Measurements from ENCODE around the gene GRM5.

GRM5 gene

GRCh38 chr11:88619656-88620385 lies 446.0 kb downstream of the GRM5 start:
- no peak for DNase-seq (ENCODE audit: low read depth, low spot score)

- no peak for DNase-seq (ENCODE audit: low read depth, low spot score)
Measured at GRCh38 chr11:88619071-88619425, 446.7 kb downstream of the GRM5 start.

GRCh38 chr11:88618327-88619070 lies 447.3 kb downstream of the GRM5 start:
- no peak for DNase-seq (ENCODE audit: low read depth, low spot score)

GRCh38 chr11:88617226-88617625 lies 448.6 kb downstream of the GRM5 start:
- DNase-seq (ENCODE audit: low read depth, low spot score) = no peak

GRCh38 chr11:88604260-88604659 lies 461.5 kb downstream of the GRM5 start:
- peak; percentile 10 for DNase-seq (ENCODE audit: low read depth, low spot score)

GRCh38 chr11:88603091-88603867 lies 462.5 kb downstream of the GRM5 start:
- DNase-seq (ENCODE audit: low read depth, low spot score) = no peak

GRCh38 chr11:88597387-88597786 lies 468.4 kb downstream of the GRM5 start:
- no peak for DNase-seq (ENCODE audit: low read depth, low spot score)

- no peak for DNase-seq (ENCODE audit: low read depth, low spot score)
Measured at GRCh38 chr11:88596786-88597185, 469.0 kb downstream of the GRM5 start.

GRCh38 chr11:88594274-88594950 lies 471.4 kb downstream of the GRM5 start:
- DNase-seq (ENCODE audit: low read depth, low spot score) = no peak

GRCh38 chr11:88590361-88590760 lies 475.4 kb downstream of the GRM5 start:
- no peak for DNase-seq (ENCODE audit: low read depth, low spot score)

- no peak for DNase-seq (ENCODE audit: low read depth, low spot score)
Measured at GRCh38 chr11:88583251-88583650, 482.5 kb downstream of the GRM5 start.

GRCh38 chr11:88579466-88579865 lies 486.3 kb downstream of the GRM5 start:
- no peak for DNase-seq (ENCODE audit: low read depth, low spot score)

- DNase-seq (ENCODE audit: low read depth, low spot score) = no peak
Measured at GRCh38 chr11:88576741-88577140, 489.0 kb downstream of the GRM5 start.

GRCh38 chr11:88575916-88576315 lies 489.9 kb downstream of the GRM5 start:
- no peak for DNase-seq (ENCODE audit: low read depth, low spot score)

- peak; percentile 3 for DNase-seq (ENCODE audit: low read depth, low spot score)
Measured at GRCh38 chr11:88569342-88569741, 496.4 kb downstream of the GRM5 start.

GRCh38 chr11:88555829-88556202 lies 510.0 kb downstream of the GRM5 start:
- peak; percentile 38 for DNase-seq (ENCODE audit: low read depth, low spot score)

- peak; percentile 95 for DNase-seq (ENCODE audit: low read depth, low spot score)
Measured at GRCh38 chr11:88555018-88555828, 510.6 kb downstream of the GRM5 start.

- DNase-seq (ENCODE audit: low read depth, low spot score) = peak; percentile 13
Measured at GRCh38 chr11:88553204-88553603, 512.6 kb downstream of the GRM5 start.

GRCh38 chr11:88552379-88553062 lies 513.3 kb downstream of the GRM5 start:
- DNase-seq (ENCODE audit: low read depth, low spot score) = peak; percentile 38

GRCh38 chr11:88544656-88545280 lies 521.0 kb downstream of the GRM5 start:
- no peak for DNase-seq (ENCODE audit: low read depth, low spot score)
